ENCODE data around the gene NRXN3. TPM values are rescaled to one million over a fixed set of nuclear protein-coding genes. Genes with fewer than 3 reads are reported as not detected.

The NRXN3 gene
- total and polyA plus RNA-seq, 4 donors, result 0.07 to 1.2 (median 0.23) TPM

- no peaks in the 10 kb centered on the region for H3K4me1 ChIP-seq (ENCODE audit: control insufficient read depth in 4 of 4, insufficient read depth in 4 of 4, low read length in 3 of 4)
- H3K9me3 ChIP-seq (ENCODE audit: control insufficient read depth in 4 of 4, low read length in 3 of 4), result no peaks in the 10 kb centered on the region
- no peak overlapping the region for H3K27ac ChIP-seq (ENCODE audit: low read depth in 1 of 2, low read length in 2 of 2)
- TF ChIP-seq NR2F2 (IDR thresholded peaks at IDR 0.05) (no peak), RXRA (IDR thresholded peaks at IDR 0.05) (no peak), HNF4A (conservative IDR thresholded peaks at IDR 0.05) (no peak), TAF1 (conservative IDR thresholded peaks at IDR 0.05) (no peak), MAX (IDR thresholded peaks at IDR 0.05) (no peak), SP1 (IDR thresholded peaks at IDR 0.05) (no peak), FOXA1 (IDR thresholded peaks at IDR 0.05) (no peak), RAD21 (IDR thresholded peaks at IDR 0.05) (no peak), ZBTB33 (IDR thresholded peaks at IDR 0.05) (no peak), GABPA (IDR thresholded peaks at IDR 0.05 in 1 of 2, conservative IDR thresholded peaks at IDR 0.05 in 1 of 2) (no peak)
- 84% methylated on average over 3 of the region's 3 CpGs for WGBS
- H3K9ac ChIP-seq (ENCODE audit: low read depth in 1 of 2, low read length in 2 of 2), result no peak overlapping the region
- no peaks in the 10 kb centered on the region for H3K36me3 ChIP-seq (ENCODE audit: control insufficient read depth in 4 of 4, insufficient read depth in 3 of 4, low read depth in 1 of 4, low read length in 3 of 4)
- DNase-seq (ENCODE audit: low spot score), result no peak
- no peak overlapping the region for H3K4me3 ChIP-seq (ENCODE audit: low read depth in 1 of 3, low read length in 3 of 3)
- H3K27me3 ChIP-seq (ENCODE audit: control insufficient read depth in 4 of 4, insufficient read depth in 4 of 4, low read length in 3 of 4), result peaks cover 0 to 3% (median 0%) of the 10 kb centered on the region in 4 donors
Measured at GRCh38 chr14:79260406-79260805, 1090.2 kb downstream of the NRXN3 start.

DNA sequence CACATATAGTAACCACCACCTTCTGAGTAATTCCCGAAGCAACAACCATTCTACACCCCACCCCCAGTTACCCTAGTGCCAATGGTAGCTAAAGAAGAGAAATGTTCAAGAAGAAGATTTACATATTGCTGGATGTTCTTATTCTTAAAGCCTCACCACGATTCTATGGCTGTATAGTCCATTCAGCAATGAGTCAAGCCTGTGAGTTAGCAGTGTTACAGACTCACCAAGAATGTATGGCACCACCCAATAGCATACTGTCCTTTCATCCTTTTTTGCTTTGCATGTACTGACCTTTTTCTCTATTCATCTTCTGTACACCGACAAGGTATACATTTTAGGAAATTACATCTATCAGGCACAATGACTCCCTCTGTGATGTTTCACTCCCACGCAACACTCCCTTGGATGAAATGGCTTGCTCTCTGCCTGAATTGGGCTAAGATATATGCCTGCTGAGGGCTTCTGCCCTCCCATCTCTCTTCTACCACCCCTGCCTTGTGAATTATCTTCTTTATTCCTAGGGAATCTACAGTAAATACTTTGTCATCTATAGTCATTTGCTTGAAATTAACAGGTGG, 1095.3 kb downstream of the NRXN3 start:
- no peak overlapping the region for H3K27ac ChIP-seq (ENCODE audit: low read depth in 1 of 2, low read length in 2 of 2)
- no peak for DNase-seq (ENCODE audit: low spot score)
- H3K4me1 ChIP-seq (ENCODE audit: control insufficient read depth in 4 of 4, insufficient read depth in 4 of 4, low read length in 3 of 4), result no peaks in the 10 kb centered on the region
- WGBS, result 80% methylated on average over 4 of the region's 4 CpGs
- peaks cover 0 to 6% (median 0%) of the 10 kb centered on the region in 4 donors for H3K27me3 ChIP-seq (ENCODE audit: control insufficient read depth in 4 of 4, insufficient read depth in 4 of 4, low read length in 3 of 4)
- H3K4me3 ChIP-seq (ENCODE audit: low read depth in 1 of 3, low read length in 3 of 3), result no peak overlapping the region
- no peak overlapping the region for H3K9ac ChIP-seq (ENCODE audit: low read depth in 1 of 2, low read length in 2 of 2)
- TF ChIP-seq RAD21 (IDR thresholded peaks at IDR 0.05) (no peak), JUND (IDR thresholded peaks at IDR 0.05) (no peak), FOXA1 (IDR thresholded peaks at IDR 0.05) (no peak), NR2F2 (IDR thresholded peaks at IDR 0.05) (no peak), CTCF (IDR thresholded peaks at IDR 0.05; ENCODE audit: low read depth, low read length, missing input control) (no peak), YY1 (IDR thresholded peaks at IDR 0.05) (no peak), RXRA (IDR thresholded peaks at IDR 0.05) (no peak), EGR1 (IDR thresholded peaks at IDR 0.05; ENCODE audit: low read depth in 2 of 2) (no peak), MAX (IDR thresholded peaks at IDR 0.05) (no peak), HNF4A (conservative IDR thresholded peaks at IDR 0.05) (no peak), TAF1 (conservative IDR thresholded peaks at IDR 0.05) (no peak), ZBTB33 (IDR thresholded peaks at IDR 0.05) (no peak)
- TF ChIP-seq, protein P1, sequence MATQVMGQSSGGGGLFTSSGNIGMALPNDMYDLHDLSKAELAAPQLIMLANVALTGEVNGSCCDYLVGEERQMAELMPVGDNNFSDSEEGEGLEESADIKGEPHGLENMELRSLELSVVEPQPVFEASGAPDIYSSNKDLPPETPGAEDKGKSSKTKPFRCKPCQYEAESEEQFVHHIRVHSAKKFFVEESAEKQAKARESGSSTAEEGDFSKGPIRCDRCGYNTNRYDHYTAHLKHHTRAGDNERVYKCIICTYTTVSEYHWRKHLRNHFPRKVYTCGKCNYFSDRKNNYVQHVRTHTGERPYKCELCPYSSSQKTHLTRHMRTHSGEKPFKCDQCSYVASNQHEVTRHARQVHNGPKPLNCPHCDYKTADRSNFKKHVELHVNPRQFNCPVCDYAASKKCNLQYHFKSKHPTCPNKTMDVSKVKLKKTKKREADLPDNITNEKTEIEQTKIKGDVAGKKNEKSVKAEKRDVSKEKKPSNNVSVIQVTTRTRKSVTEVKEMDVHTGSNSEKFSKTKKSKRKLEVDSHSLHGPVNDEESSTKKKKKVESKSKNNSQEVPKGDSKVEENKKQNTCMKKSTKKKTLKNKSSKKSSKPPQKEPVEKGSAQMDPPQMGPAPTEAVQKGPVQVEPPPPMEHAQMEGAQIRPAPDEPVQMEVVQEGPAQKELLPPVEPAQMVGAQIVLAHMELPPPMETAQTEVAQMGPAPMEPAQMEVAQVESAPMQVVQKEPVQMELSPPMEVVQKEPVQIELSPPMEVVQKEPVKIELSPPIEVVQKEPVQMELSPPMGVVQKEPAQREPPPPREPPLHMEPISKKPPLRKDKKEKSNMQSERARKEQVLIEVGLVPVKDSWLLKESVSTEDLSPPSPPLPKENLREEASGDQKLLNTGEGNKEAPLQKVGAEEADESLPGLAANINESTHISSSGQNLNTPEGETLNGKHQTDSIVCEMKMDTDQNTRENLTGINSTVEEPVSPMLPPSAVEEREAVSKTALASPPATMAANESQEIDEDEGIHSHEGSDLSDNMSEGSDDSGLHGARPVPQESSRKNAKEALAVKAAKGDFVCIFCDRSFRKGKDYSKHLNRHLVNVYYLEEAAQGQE (IDR thresholded peaks at IDR 0.05), result no peak
- H3K36me3 ChIP-seq (ENCODE audit: control insufficient read depth in 4 of 4, insufficient read depth in 3 of 4, low read depth in 1 of 4, low read length in 3 of 4), result no peaks in the 10 kb centered on the region
- no peaks in the 10 kb centered on the region for H3K9me3 ChIP-seq (ENCODE audit: control insufficient read depth in 4 of 4, low read length in 3 of 4)
